ENCODE data around the gene XPNPEP3. TPM values are rescaled to one million over a fixed set of nuclear protein-coding genes. Genes with fewer than 3 reads are reported as not detected.

XPNPEP3 gene
- total RNA-seq, 2 experiments from 2014 or later = 24.4 to 25.5 TPM

DNA sequence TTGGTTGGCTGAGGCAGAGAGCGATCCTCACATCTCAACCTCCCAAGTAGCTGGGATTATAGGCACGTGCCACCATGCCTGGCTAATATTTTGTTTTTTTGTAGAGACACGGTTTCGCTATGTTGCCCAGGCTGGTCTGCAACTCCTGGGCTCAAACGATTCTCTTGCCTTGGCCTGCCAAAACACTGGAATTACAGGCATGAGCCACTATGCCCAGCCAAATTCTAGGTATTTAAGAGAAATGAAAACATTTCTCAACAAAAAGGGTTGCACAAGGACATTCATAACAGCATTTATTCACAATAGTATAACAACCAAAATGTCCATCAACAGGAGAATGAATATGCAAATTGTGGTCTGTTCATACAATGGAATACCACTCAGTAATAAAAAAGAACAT lies 62.5 kb downstream of the XPNPEP3 start:
- ChIA-PET POLR2A (no interaction called here), CTCF (interaction anchor here (1.0 kb wide), 1 partner anchor 318 kb away, joined by 3 read pairs; no protein-coding TSS in a partner anchor)
- peaks cover 17% of the 10 kb centered on the region for H3K36me3 Mint-ChIP-seq (ENCODE audit: low read depth)
- no peaks in the 10 kb centered on the region for H3K9me3 Mint-ChIP-seq
- H3K27me3 Mint-ChIP-seq = no peaks in the 10 kb centered on the region
- peaks cover 4% of the 10 kb centered on the region for H3K4me1 Mint-ChIP-seq (ENCODE audit: low read depth)
- DNase-seq = no peak
- no peak for ATAC-seq
- no peak overlapping the region for H3K27ac Mint-ChIP-seq
- H3K4me3 Mint-ChIP-seq = no peak overlapping the region
- intact Hi-C loops (cut with micrococcal nuclease) = no loop called here
- TF ChIP-seq CTCF (IDR thresholded peaks at IDR 0.05) = no peak

GRCh38 chr22:40920526-40920925 lies 63.6 kb downstream of the XPNPEP3 start:
- ATAC-seq = no peak
- Mint-ChIP-seq H3K36me3 (ENCODE audit: low read depth) (peaks cover 13% of the 10 kb centered on the region), H3K27ac (no peak overlapping the region), H3K4me3 (no peak overlapping the region), H3K9me3 (no peaks in the 10 kb centered on the region), H3K4me1 (ENCODE audit: low read depth) (peaks cover 4% of the 10 kb centered on the region), H3K27me3 (no peaks in the 10 kb centered on the region)
- ChIA-PET CTCF (interaction anchor here (1.7 to 4.8 kb wide), 3 partner anchors 53 to 317 kb away, joined by 3 to 80 read pairs (median 4); no protein-coding TSS in a partner anchor), POLR2A (no interaction called here)
- DNase-seq = no peak
- no peak for TF ChIP-seq CTCF (IDR thresholded peaks at IDR 0.05)
- intact Hi-C loops (cut with micrococcal nuclease) = loop anchor here (10.0 kb wide), 1 partner anchor 314 kb away; no protein-coding TSS in a partner anchor

- Mint-ChIP-seq H3K4me1 (ENCODE audit: low read depth) (peaks cover 4% of the 10 kb centered on the region), H3K27ac (peak overlapping the region; percentile 13), H3K9me3 (no peaks in the 10 kb centered on the region), H3K4me3 (no peak overlapping the region), H3K36me3 (ENCODE audit: low read depth) (peaks cover 13% of the 10 kb centered on the region), H3K27me3 (no peaks in the 10 kb centered on the region)
- peak; percentile 86 for TF ChIP-seq CTCF (IDR thresholded peaks at IDR 0.05)
- ATAC-seq (peak; percentile 92), DNase-seq (peak; percentile 8)
- CTCF ChIA-PET = interaction anchor here (0.6 to 4.8 kb wide), 68 partner anchors 9 to 595 kb away, joined by 3 to 80 read pairs (median 4); partner anchors contain the start of genes RBX1 and ZC3H7B
- POLR2A ChIA-PET = interaction anchor here (0.6 to 1.5 kb wide), 5 partner anchors 29 to 315 kb away, joined by 3 to 5 read pairs (median 5); partner anchors contain the start of gene RBX1
- intact Hi-C loops (cut with micrococcal nuclease) = loop anchor here (10.0 kb wide), 1 partner anchor 312 kb away; no protein-coding TSS in a partner anchor
These were observed 65.7 kb downstream of the XPNPEP3 start for GRCh38 chr22:40922484-40923303.

DNA sequence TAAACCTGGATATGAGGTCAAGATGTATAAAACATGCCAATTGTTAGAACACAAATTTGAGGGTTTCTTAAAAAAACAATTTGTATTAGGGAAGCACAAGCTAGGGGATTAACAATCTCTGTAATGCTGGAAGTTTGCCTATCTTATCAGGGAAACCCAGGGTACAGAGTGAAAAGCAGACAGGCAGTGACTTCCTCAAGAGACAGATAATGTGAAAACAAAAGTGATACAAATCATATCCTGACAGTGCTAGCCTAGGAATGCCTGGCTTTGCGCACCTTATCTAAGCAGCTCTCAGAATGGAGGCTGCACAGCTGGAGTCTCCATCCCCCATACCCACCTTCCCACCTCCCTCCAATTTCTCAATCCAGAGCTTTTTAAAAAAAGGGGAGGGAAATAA lies 71.7 kb downstream of the XPNPEP3 start:
- intact Hi-C loops (cut with micrococcal nuclease) = loop anchor here (10.0 kb wide), 1 partner anchor 306 kb away; no protein-coding TSS in a partner anchor
- Mint-ChIP-seq H3K9me3 (no peaks in the 10 kb centered on the region), H3K4me3 (no peak overlapping the region), H3K27me3 (no peaks in the 10 kb centered on the region), H3K4me1 (ENCODE audit: low read depth) (no peaks in the 10 kb centered on the region), H3K27ac (no peak overlapping the region), H3K36me3 (ENCODE audit: low read depth) (peaks cover 11% of the 10 kb centered on the region)
- POLR2A ChIA-PET = interaction anchor here (1.4 kb wide), 1 partner anchor 309 kb away, joined by 3 read pairs; no protein-coding TSS in a partner anchor
- TF ChIP-seq CTCF (IDR thresholded peaks at IDR 0.05) = no peak
- DNase-seq (no peak), ATAC-seq (no peak)
- CTCF ChIA-PET = interaction anchor here (2.2 kb wide), 1 partner anchor 309 kb away, joined by 7 read pairs; no protein-coding TSS in a partner anchor

- ATAC-seq = no peak
- POLR2A ChIA-PET = no interaction called here
- no peaks in the 10 kb centered on the region for H3K27me3 Mint-ChIP-seq
- no peak for TF ChIP-seq CTCF (IDR thresholded peaks at IDR 0.05)
- intact Hi-C loops (cut with micrococcal nuclease) = no loop called here
- H3K4me1 Mint-ChIP-seq (ENCODE audit: low read depth) = no peaks in the 10 kb centered on the region
- no peak for DNase-seq
- CTCF ChIA-PET = interaction anchor here (0.9 to 2.0 kb wide), 2 partner anchors 10 to 78 kb away, joined by 3 to 9 read pairs; no protein-coding TSS in a partner anchor
- peaks cover 3% of the 10 kb centered on the region for H3K36me3 Mint-ChIP-seq (ENCODE audit: low read depth)
- no peak overlapping the region for H3K4me3 Mint-ChIP-seq
- no peak overlapping the region for H3K27ac Mint-ChIP-seq
- no peaks in the 10 kb centered on the region for H3K9me3 Mint-ChIP-seq
These were observed 75.4 kb downstream of the XPNPEP3 start for GRCh38 chr22:40932396-40932795.
